Mononuclear cell (primary cell): ENCODE data around the gene KRTAP5-11. TPM values are rescaled to one million over a fixed set of nuclear protein-coding genes. Genes with fewer than 3 reads are reported as not detected.
"Not testable (repeated sequence)": the region's sequence is repeated elsewhere in the genome, so short reads cannot be mapped to it uniquely, and the experiment has no call there.

Experiments
- H3K27me3 ChIP-seq: 2 replicates; pipeline ENCODE4 v1.6.0; 2011; ENCODE audit warnings: low read length, control low read depth; ENCODE audit not compliant: insufficient read depth
- H3K4me1 ChIP-seq: 2 replicates; pipeline ENCODE4 v1.5.1; 2011; ENCODE audit warnings: mild to moderate bottlenecking, low read length, control low read depth; ENCODE audit not compliant: insufficient read depth
- H3K4me3 ChIP-seq: 2 replicates; pipeline ENCODE4 v1.5.1; 2011; ENCODE audit warnings: mild to moderate bottlenecking, low read length, moderate library complexity
- H3K9me3 ChIP-seq: 2 replicates; pipeline ENCODE4 v1.5.1; 2011; ENCODE audit warnings: low read depth, mild to moderate bottlenecking, control low read depth, low read length
- total RNA-seq: library from RNA; depleted of rRNA; stranded (reverse); fragments of >200 nt; gene quantifications from one replicate; pipeline ENCODE4 v1.2.3, GENCODE V29; 2012

Gene KRTAP5-11, protein sequence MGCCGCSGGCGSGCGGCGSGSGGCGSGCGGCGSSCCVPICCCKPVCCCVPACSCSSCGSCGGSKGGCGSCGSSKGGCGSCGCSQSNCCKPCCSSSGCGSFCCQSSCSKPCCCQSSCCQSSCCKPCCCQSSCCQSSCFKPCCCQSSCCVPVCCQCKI
- not detected for total RNA-seq

DNA sequence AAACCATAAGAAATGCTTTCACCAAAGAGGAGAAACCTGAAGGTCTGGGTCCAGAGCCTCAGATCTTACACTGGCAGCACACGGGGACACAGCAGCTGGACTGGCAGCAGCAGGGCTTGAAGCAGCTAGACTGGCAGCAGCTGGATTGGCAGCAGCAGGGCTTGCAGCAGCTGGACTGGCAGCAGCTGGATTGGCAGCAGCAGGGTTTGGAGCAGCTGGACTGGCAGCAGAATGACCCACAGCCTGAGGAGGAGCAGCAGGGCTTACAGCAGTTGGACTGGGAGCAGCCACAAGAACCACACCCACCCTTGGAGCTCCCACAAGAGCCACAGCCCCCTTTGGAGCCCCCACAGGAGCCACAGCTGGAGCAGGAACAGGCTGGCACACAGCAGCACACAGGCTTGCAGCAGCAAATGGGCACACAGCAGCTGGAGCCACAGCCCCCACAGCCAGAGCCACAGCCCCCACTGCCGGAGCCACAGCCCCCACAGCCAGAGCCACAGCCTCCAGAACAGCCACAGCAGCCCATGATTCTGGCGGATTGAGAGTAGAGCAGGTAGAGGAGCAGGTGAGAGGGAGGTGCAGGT, at the start of gene KRTAP5-11:
TSS of gene KRTAP5-11 (minus strand) at position 567 of the 587 bp plus-strand sequence. CDS start at position 529, 38 bp downstream.
- H3K4me3 ChIP-seq: no peak within 1 kb of the TSS
- no peaks in the 10 kb centered on the region for H3K4me1 ChIP-seq
- no peaks in the 10 kb centered on the region for H3K9me3 ChIP-seq
- no peaks in the 10 kb centered on the region for H3K27me3 ChIP-seq

DNA sequence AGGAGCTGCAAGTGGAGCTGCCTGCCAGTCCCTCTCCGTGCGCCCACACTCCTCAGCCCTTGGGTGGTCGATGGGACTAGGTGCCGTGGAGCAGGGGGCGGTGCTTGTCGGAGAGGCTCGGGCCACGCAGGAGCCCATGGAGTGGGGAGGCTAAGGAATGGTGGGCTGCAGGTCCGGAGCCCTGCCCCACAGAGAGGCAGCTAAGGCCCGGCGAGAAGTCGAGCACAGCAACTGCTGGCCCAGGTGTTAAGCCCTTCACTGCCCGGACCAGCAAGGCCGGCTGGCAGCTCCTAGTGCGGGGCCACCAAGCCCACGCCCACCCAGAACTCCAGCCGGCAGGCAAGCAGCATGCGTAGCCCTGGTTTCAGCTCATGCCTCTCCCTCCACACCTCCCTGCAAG, 48.9 kb upstream of the KRTAP5-11 start:
- not testable (repeated sequence) for H3K9me3 ChIP-seq, H3K27me3 ChIP-seq, H3K4me1 ChIP-seq, H3K4me3 ChIP-seq

DNA sequence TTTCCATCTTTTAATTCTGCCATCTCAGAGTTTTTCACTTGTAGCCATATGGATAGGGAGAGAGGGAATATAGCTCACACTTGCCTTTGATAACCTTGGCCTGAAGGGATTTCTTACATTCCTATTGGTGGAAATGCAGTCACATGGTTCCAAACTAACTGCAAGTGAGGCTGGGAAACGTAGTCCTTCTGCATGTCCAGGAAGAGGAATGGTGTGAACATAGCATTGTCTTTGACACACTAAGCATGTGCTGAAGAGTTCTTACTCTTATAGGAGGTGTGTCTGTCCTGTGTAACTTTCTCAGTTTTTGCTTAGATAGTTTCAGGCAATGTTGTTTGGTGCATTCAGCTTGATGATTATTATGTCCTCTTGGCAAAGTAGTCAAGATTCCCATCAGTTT, 47.4 kb upstream of the KRTAP5-11 start:
- H3K4me1 ChIP-seq, H3K4me3 ChIP-seq, H3K27me3 ChIP-seq, H3K9me3 ChIP-seq: not testable (repeated sequence)

DNA sequence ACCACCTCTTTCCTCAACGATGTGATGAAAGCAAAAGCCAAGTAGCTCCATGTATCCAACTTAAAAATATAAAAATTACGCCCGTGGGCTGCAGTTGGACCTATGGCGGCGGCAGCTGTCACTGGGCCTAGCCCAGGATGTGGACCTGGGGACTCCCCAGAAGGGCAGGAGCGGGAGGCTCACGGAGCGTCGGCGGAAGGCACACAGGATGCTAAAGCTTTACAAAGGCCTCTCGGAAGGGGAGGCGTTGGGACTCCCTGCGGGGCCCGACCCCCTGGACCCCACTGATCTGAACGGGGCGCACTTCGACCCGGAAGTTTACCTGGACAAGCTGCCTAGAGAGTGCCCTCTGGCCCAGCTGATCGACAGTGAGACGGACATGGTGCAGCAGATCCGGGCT, 46.3 kb upstream of the KRTAP5-11 start:
- H3K9me3 ChIP-seq, H3K4me1 ChIP-seq, H3K4me3 ChIP-seq, H3K27me3 ChIP-seq: not testable (repeated sequence)

- H3K27me3 ChIP-seq, H3K4me3 ChIP-seq, H3K9me3 ChIP-seq, H3K4me1 ChIP-seq: not testable (repeated sequence)
Observed at GRCh38 chr11:71623226-71623625, 40.6 kb upstream of the KRTAP5-11 start.

- H3K27me3 ChIP-seq, H3K4me3 ChIP-seq, H3K4me1 ChIP-seq, H3K9me3 ChIP-seq: not testable (repeated sequence)
Observed at GRCh38 chr11:71622561-71622960, 39.9 kb upstream of the KRTAP5-11 start.

DNA sequence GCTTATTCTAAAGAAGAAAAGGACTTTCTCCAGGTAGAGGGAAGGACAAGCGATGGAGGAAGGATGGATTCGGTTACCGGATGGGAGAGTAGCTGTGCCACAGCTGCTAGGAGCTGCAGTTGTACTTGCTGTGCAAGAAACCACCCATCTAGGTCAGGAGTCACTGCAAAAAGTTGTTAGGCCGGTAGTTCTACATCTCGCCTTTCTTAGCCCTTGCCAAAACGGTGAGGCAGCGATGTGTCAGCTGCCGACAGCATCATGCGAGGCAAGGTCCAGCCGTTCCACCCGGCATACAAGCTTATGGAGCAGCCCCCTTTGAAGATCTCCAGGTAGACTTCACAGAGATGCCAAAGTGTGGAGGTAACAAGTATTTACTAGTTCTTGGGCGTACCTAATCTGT, 32.3 kb upstream of the KRTAP5-11 start:
- H3K27me3 ChIP-seq, H3K4me1 ChIP-seq, H3K4me3 ChIP-seq, H3K9me3 ChIP-seq: not testable (repeated sequence)

DNA sequence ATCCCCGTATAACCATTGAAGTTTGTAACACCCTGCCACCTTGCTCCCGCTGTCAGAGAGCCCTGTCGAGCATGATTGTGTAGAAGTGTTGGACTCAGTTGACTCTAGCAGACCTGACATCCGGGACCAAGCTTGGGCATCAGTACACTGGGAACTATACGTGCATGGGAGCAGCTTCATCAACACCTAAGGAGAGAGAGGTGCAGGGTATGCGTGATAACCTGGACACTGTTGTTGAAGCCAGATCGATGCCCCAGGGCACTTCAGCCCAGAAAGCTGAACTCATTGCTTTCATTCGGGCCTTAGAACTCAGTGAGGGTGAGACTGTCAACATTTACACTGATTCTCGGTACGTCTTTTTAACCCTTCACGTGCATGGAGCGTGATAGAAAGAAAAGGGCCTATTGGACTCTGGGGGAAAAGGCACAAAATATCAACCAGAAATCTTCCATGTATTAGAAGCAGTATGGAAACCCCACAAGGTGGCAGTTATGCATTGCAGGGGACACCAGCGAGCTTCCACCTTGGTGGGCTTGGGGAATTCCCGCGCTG, 31.8 kb upstream of the KRTAP5-11 start:
- H3K4me1 ChIP-seq, H3K4me3 ChIP-seq, H3K9me3 ChIP-seq, H3K27me3 ChIP-seq: not testable (repeated sequence)

DNA sequence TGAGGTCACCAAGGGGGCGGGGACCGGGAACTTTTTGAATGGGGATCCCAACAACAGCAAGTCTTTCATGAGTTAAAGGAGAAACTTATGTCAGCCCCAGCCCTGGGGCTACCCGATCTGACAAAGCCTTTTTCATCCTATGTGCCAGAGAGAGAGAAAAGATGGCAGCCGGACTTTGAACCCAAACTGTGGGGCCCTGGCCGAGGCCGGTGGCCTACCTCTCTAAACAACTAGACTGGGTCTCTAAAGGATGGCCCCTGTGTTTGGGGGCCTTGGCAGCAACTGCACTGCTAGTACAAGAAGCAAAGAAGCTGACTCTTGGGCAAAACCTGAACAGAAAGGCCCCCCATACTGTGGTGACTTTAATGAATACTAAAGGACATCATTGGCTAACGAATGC, 31.3 kb upstream of the KRTAP5-11 start:
- not testable (repeated sequence) for H3K27me3 ChIP-seq, H3K4me1 ChIP-seq, H3K9me3 ChIP-seq, H3K4me3 ChIP-seq

DNA sequence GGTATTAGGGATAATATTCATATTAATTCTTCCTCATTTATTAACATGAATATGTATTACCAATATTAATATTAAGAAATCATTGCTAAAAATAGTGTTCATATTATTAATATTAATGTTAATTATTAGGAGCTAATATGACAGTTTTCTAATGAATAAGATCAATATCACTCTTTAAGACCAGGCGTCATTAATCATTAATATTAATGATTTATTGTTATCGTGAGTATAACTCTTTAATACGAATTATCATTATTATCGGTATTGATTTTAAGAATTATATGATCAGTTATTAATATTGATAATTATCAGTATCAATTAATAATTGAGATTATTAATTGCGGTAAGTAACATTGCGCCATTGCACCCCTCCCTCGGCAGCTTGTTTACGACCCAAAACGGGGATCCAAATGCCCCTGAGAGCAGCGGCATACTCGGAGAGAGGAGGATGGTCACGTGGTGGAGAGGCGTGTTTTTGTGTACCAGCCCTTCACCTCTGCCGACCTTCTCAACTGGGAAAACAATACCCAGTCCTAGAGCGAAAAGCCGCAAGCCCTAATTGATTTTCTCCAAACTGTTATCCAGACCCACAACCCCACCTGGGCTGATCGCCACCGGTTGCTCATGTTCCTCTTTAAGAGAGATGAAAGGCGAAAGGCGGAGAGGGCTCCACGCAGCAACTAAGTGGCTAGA, 28.7 kb upstream of the KRTAP5-11 start:
- H3K4me1 ChIP-seq, H3K27me3 ChIP-seq: not testable (repeated sequence)

DNA sequence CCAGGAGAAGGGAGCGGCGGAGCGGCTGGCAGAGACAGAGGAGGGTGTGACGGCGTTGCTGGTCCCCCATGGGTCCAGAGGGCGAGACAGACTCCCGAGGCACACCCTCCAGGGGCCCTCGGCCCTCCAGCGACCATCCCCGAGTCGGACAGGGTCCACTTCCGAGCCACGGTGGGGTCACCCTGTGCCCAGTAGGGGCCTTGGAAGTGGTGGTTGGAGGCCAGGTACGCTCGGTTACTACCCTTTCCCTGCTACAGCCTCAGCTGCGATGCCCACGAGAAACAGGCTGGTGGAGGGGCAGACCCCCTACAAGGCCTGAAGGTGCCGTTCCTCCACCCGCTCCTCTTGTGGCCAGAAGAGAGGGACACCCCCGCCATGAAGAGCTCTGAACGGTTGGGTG, 25.6 kb upstream of the KRTAP5-11 start:
- H3K27me3 ChIP-seq: not testable (repeated sequence)

More for the DNA sequence above, 28.7 kb upstream of the KRTAP5-11 start:
- not testable (repeated sequence) for H3K4me3 ChIP-seq, H3K9me3 ChIP-seq

GRCh38 chr11:71607520-71608216, 25.0 kb upstream of the KRTAP5-11 start:
- H3K4me3 ChIP-seq, H3K9me3 ChIP-seq, H3K4me1 ChIP-seq, H3K27me3 ChIP-seq: not testable (repeated sequence)

More for the DNA sequence above, 25.6 kb upstream of the KRTAP5-11 start:
- not testable (repeated sequence) for H3K4me3 ChIP-seq, H3K9me3 ChIP-seq, H3K4me1 ChIP-seq

DNA sequence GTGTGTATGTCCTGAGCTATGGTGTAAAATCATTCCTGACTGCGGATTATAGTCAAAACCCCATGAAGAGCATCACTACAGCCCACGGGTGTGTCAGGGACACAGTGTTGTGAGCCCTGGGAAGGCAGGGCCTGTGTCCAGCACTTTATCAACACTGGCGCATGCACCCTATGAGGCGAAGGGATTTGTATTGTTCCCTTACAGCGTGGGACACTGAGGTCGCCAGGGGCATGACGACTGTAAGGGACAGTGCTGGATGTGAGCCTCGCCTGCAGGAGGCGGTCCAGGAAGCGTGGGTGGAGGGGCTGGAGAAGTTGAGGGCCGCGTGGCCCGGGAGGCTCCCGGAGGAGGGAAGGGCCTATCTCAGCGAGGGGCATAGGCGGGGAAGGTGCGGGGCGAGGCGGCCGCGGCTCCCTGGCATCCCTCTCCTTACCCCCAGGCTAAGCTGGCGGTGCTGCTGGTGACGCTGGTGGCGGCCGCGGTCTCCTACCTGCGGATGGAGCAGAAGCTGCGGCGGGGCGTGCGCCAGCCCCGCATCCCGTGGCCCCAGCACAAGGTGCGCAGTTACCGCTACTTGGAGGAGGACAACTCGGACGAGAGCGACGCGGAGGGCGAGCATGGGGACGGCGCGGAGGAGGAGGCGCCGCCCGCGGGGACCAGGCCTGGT, 24.3 kb upstream of the KRTAP5-11 start:
- H3K27me3 ChIP-seq, H3K4me1 ChIP-seq, H3K9me3 ChIP-seq, H3K4me3 ChIP-seq: not testable (repeated sequence)

- H3K4me3 ChIP-seq, H3K27me3 ChIP-seq, H3K4me1 ChIP-seq, H3K9me3 ChIP-seq: not testable (repeated sequence)
Observed at GRCh38 chr11:71604798-71605488, 22.3 kb upstream of the KRTAP5-11 start.
